HEK293T (cell line): Measurements from ENCODE around the gene HDAC10.

ENCODE experiments used
- ARNT ChIP-seq: fragments of 450-650 bp; IDR thresholded peaks from 2 replicates; pipeline ENCODE4 v1.6.1; 2017; ENCODE audit warnings: mild to moderate bottlenecking
- BHLHE40 ChIP-seq: fragments of 450-650 bp; IDR thresholded peaks from 2 replicates; pipeline ENCODE4 v1.6.1; 2016; ENCODE audit warnings: mild to moderate bottlenecking, moderate library complexity, borderline replicate concordance
- ELF4 ChIP-seq: fragments of 450-650 bp; IDR thresholded peaks from 2 replicates; pipeline ENCODE4 v1.6.1; 2017; ENCODE audit warnings: antibody characterized with exemption
- FOXA1 ChIP-seq: fragments of 450-650 bp; IDR thresholded peaks from 2 replicates; pipeline ENCODE4 v1.6.1; 2016; ENCODE audit warnings: mild to moderate bottlenecking
- FOXK2 ChIP-seq: fragments of 450-650 bp; IDR thresholded peaks from 2 replicates; pipeline ENCODE4 v1.6.1; 2016; ENCODE audit warnings: mild to moderate bottlenecking
- FOXM1 ChIP-seq: fragments of 450-650 bp; IDR thresholded peaks from 2 replicates; pipeline ENCODE4 v1.6.1; 2017; ENCODE audit warnings: mild to moderate bottlenecking, borderline replicate concordance
- HDGF ChIP-seq: fragments of 450-650 bp; IDR thresholded peaks from 2 replicates; pipeline ENCODE4 v1.6.1; 2017; ENCODE audit warnings: antibody characterized with exemption, borderline replicate concordance
- NFRKB ChIP-seq: fragments of 450-650 bp; IDR thresholded peaks from 2 replicates; pipeline ENCODE4 v1.6.1; 2016; ENCODE audit warnings: mild to moderate bottlenecking, moderate library complexity
- PKNOX1 ChIP-seq: fragments of 450-650 bp; IDR thresholded peaks from 2 replicates; pipeline ENCODE4 v1.6.1; 2016
- SP1 ChIP-seq: fragments of 450-650 bp; IDR thresholded peaks from 2 replicates; pipeline ENCODE4 v1.6.1; 2017
- SUZ12 ChIP-seq: fragments of 450-650 bp; IDR thresholded peaks from 2 replicates; pipeline ENCODE4 v1.6.1; 2016; ENCODE audit warnings: mild to moderate bottlenecking
- TARDBP ChIP-seq: fragments of 450-650 bp; IDR thresholded peaks from 2 replicates; pipeline ENCODE4 v1.6.1; 2016
- ZNF384 ChIP-seq: fragments of 450-650 bp; IDR thresholded peaks from 2 replicates; pipeline ENCODE4 v1.6.1; 2016

GRCh38 chr22:50224071-50224470, 27.0 kb downstream of the HDAC10 start:
- TF ChIP-seq HDGF (no peak), FOXA1 (no peak), SP1 (no peak), FOXM1 (no peak), ZNF384 (no peak), BHLHE40 (no peak), FOXK2 (no peak), SUZ12 (no peak), ELF4 (no peak), NFRKB (no peak), PKNOX1 (no peak), ARNT (no peak), TARDBP (no peak)
